Measurements from ENCODE around the gene PCGF5. TPM values are rescaled to one million over a fixed set of nuclear protein-coding genes. Genes with fewer than 3 reads are reported as not detected.

Gene PCGF5
- total and polyA plus RNA-seq, 9 of the 15 experiments (the other 6 are each of a cell fraction or from before 2014, with no cell fraction given) = 10.9 to 40.0 (median 20.3) TPM

DNA sequence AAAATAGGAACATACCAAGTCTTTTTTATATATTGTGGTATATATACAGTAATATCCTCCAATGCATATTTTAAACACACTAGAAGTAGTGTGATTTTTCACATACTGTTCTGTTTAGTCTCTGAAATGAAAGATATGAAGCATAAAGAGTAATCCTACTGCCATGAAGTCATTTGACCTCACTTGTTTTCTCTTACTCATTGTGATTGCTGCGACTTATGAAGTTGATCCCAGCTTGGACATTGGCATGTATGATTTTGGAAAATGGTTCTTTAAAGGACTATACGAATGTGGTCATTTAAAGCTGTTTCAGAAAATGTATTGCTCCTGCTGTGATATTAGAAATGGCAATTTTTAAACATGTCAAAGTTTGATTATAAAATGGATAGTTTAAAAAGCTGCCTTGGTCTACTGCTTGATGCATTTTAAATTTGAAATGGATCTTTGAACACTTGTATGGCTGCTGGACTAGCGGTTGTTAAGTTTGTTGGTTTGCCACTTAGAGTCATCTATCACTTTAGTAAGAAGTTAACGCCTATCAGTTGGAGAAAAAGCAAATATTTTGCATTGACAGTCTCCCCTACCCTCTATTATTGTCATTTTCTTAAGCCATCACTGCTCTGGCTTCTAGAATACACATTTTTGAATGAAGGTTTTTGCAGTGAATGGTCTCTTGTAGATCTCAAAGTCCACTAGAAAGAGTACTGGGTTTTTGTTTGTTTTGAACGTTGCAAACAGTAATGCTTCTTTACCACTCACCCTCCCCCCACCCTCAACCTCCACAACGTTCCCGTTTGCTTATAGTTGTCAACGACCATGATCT lies 881 bp upstream of the PCGF5 start:
- Histone ChIP-seq H3K9me3 (replicated peaks; ENCODE audit: control insufficient read depth, insufficient read depth, low read depth, low read length) (no peaks in the 10 kb centered on the region), H3K36me3 (ENCODE audit: control insufficient read depth, insufficient read depth, low read length) (peaks cover 14% of the 10 kb centered on the region; the same call in 2 of the 3 replicates), H3K4me2 (ENCODE audit: insufficient read depth, low read length) (peak overlapping the region; percentile 80), H3K9me1 (ENCODE audit: control insufficient read depth, insufficient read depth, low read length) (no peaks in the 10 kb centered on the region), H3K4me1 (replicated peaks in 1 of 2; ENCODE audit: control insufficient read depth in 2 of 2, insufficient read depth in 2 of 2, low read length in 2 of 2) (peaks cover 9 to 17% of the 10 kb centered on the region in 2 experiments; a peak in 4 of 5 replicates), H3K79me2 (ENCODE audit: control insufficient read depth, insufficient read depth, low read length) (peaks cover 56% of the 10 kb centered on the region), H3K4me3 (peak overlapping the region; percentile 12), H2AFZ (ENCODE audit: low read depth, low read length) (peak overlapping the region; percentile 54), H3K27me3 (ENCODE audit: control insufficient read depth in 2 of 2, insufficient read depth in 2 of 2, low read length in 2 of 2) (no peaks in the 10 kb centered on the region), H4K20me1 (replicated peaks; ENCODE audit: control insufficient read depth, insufficient read depth, low read length) (no peaks in the 10 kb centered on the region), H3K27ac (ENCODE audit: extremely low read depth, low read depth, low read length) (peak overlapping the region; percentile 89), H3K9ac (ENCODE audit: insufficient read depth in 1 of 2, low read depth in 2 of 2, low read length in 2 of 2) (peak overlapping the region in 1 of 2 experiments; percentile 60; a peak in 2 of 4 replicates)
- in situ Hi-C loops (cut with MboI) (no loop called here), intact Hi-C loops (cut with micrococcal nuclease) (loop anchor here (5.0 kb wide), 1 partner anchor 57 kb away; no protein-coding TSS in a partner anchor)
- ChIA-PET POLR2A (interaction anchor here (0.7 to 1.5 kb wide), 4 partner anchors 10 to 166 kb away, joined by 3 to 4 read pairs (median 3); no protein-coding TSS in a partner anchor), CTCF (ENCODE audit: low intra/inter-chr PET ratio) (interaction anchor here (0.6 kb wide), 1 partner anchor 177 kb away, joined by 3 read pairs; no protein-coding TSS in a partner anchor)
- BruUV-seq (replicated peaks) = no TSS peak
- no peak for DNase-seq (ENCODE audit: extremely low read depth in 1 of 4, low spot score in 3 of 4)
- 6% methylated on average over 8 of the region's 8 CpGs for WGBS (ENCODE audit: insufficient coverage, low coverage, missing lambda C conversion rate)
- FAIRE-seq = no peak
- ATAC-seq = no peak
- TF ChIP-seq, protein P1, sequence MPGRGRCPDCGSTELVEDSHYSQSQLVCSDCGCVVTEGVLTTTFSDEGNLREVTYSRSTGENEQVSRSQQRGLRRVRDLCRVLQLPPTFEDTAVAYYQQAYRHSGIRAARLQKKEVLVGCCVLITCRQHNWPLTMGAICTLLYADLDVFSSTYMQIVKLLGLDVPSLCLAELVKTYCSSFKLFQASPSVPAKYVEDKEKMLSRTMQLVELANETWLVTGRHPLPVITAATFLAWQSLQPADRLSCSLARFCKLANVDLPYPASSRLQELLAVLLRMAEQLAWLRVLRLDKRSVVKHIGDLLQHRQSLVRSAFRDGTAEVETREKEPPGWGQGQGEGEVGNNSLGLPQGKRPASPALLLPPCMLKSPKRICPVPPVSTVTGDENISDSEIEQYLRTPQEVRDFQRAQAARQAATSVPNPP (IDR thresholded peaks at IDR 0.05; ENCODE audit: borderline replicate concordance, insufficient read depth, insufficient read length) = no peak
- TF ChIP-seq ZC3H4 (CRISPR knock-in tag; IDR thresholded peaks at IDR 0.05; ENCODE audit: borderline replicate concordance) = peak; percentile 34; the same call in 1 of the 2 replicates
- no peak for TF ChIP-seq TRIM24 (IDR thresholded peaks at IDR 0.05)
- 0 out of 2 replicates have a peak, but pooled peaks have one; percentile 3 for TF ChIP-seq GABPB1 (CRISPR knock-in tag; IDR thresholded peaks at IDR 0.05)
- TF ChIP-seq, protein P2, sequence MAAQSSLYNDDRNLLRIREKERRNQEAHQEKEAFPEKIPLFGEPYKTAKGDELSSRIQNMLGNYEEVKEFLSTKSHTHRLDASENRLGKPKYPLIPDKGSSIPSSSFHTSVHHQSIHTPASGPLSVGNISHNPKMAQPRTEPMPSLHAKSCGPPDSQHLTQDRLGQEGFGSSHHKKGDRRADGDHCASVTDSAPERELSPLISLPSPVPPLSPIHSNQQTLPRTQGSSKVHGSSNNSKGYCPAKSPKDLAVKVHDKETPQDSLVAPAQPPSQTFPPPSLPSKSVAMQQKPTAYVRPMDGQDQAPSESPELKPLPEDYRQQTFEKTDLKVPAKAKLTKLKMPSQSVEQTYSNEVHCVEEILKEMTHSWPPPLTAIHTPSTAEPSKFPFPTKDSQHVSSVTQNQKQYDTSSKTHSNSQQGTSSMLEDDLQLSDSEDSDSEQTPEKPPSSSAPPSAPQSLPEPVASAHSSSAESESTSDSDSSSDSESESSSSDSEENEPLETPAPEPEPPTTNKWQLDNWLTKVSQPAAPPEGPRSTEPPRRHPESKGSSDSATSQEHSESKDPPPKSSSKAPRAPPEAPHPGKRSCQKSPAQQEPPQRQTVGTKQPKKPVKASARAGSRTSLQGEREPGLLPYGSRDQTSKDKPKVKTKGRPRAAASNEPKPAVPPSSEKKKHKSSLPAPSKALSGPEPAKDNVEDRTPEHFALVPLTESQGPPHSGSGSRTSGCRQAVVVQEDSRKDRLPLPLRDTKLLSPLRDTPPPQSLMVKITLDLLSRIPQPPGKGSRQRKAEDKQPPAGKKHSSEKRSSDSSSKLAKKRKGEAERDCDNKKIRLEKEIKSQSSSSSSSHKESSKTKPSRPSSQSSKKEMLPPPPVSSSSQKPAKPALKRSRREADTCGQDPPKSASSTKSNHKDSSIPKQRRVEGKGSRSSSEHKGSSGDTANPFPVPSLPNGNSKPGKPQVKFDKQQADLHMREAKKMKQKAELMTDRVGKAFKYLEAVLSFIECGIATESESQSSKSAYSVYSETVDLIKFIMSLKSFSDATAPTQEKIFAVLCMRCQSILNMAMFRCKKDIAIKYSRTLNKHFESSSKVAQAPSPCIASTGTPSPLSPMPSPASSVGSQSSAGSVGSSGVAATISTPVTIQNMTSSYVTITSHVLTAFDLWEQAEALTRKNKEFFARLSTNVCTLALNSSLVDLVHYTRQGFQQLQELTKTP (IDR thresholded peaks at IDR 0.05; ENCODE audit: low read depth in 1 of 2, partially characterized antibody in 2 of 2) = peak in 1 of 2 experiments; percentile 40
- TF ChIP-seq, protein P3, sequence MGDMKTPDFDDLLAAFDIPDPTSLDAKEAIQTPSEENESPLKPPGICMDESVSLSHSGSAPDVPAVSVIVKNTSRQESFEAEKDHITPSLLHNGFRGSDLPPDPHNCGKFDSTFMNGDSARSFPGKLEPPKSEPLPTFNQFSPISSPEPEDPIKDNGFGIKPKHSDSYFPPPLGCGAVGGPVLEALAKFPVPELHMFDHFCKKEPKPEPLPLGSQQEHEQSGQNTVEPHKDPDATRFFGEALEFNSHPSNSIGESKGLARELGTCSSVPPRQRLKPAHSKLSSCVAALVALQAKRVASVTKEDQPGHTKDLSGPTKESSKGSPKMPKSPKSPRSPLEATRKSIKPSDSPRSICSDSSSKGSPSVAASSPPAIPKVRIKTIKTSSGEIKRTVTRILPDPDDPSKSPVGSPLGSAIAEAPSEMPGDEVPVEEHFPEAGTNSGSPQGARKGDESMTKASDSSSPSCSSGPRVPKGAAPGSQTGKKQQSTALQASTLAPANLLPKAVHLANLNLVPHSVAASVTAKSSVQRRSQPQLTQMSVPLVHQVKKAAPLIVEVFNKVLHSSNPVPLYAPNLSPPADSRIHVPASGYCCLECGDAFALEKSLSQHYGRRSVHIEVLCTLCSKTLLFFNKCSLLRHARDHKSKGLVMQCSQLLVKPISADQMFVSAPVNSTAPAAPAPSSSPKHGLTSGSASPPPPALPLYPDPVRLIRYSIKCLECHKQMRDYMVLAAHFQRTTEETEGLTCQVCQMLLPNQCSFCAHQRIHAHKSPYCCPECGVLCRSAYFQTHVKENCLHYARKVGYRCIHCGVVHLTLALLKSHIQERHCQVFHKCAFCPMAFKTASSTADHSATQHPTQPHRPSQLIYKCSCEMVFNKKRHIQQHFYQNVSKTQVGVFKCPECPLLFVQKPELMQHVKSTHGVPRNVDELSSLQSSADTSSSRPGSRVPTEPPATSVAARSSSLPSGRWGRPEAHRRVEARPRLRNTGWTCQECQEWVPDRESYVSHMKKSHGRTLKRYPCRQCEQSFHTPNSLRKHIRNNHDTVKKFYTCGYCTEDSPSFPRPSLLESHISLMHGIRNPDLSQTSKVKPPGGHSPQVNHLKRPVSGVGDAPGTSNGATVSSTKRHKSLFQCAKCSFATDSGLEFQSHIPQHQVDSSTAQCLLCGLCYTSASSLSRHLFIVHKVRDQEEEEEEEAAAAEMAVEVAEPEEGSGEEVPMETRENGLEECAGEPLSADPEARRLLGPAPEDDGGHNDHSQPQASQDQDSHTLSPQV (IDR thresholded peaks at IDR 0.05) = 0 out of 2 replicates have a peak, but pooled peaks have one; percentile 39
- peak; percentile 75 for TF ChIP-seq NFRKB (IDR thresholded peaks at IDR 0.05; ENCODE audit: low read depth)
- peak; percentile 47 for TF ChIP-seq BRD9 (IDR thresholded peaks at IDR 0.05; ENCODE audit: low read depth, partially characterized antibody)
- TF ChIP-seq CEBPG (CRISPR knock-in tag; IDR thresholded peaks at IDR 0.05) = no peak
- 0 out of 4 replicates have a peak, but pooled peaks of 1 of the 2 experiments have one; percentile 20 for TF ChIP-seq CEBPG (tag; conservative IDR thresholded peaks at IDR 0.05 in 1 of 2, IDR thresholded peaks at IDR 0.05 in 1 of 2)
